NCI-H2029 (cell line): Measurements from ENCODE around the gene RNASE13.
"Not testable (repeated sequence)": the region's sequence is repeated elsewhere in the genome, so short reads cannot be mapped to it uniquely, and the experiment has no call there.

ENCODE experiments used
- DNase-seq: peaks from one replicate; lab custom pipeline; 2025; lab: John Stamatoyannopoulos, UW

The RNASE13 gene

DNA sequence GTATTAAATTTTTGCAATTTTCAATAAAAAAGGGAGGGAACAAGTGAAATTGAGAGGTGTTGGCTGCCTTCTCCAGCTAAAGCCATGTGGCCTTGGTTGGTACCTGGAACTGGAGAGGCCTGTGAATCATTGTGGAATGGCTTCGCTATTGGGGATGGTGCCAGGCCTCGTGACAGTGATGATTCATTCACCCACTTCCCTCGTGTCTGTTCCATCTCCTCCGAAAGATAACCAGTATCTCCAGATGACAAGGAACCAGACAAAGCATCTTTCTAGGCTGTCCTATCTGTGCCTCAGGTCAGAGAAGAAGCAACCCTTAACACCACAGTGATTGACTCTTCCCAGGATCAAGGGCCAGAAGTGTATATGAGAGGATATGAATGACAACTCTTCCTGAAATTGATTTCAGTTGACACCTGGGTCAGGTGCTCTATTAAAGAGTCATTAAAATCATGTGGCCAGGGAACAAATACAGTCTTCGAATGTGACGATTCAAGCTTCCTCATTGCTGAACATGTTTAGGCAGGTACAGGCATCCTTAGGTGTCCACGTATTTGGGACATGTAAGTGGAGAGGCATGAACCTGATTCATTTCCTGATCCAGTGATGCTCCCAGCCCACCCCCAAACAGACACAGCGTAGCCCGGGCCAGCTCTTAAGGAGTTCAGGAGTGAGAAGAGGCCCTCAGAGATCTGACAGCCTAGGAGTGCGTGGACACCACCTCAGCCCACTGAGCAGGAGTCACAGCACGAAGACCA lies 7.2 kb upstream of the RNASE13 start, which contains the start of gene RNASE7:
RNASE7 (plus strand) TSS at position 687 of the 758 bp plus-strand sequence. CDS start 631 bp downstream, outside the sequence.
- DNase-seq, result no peak

DNA sequence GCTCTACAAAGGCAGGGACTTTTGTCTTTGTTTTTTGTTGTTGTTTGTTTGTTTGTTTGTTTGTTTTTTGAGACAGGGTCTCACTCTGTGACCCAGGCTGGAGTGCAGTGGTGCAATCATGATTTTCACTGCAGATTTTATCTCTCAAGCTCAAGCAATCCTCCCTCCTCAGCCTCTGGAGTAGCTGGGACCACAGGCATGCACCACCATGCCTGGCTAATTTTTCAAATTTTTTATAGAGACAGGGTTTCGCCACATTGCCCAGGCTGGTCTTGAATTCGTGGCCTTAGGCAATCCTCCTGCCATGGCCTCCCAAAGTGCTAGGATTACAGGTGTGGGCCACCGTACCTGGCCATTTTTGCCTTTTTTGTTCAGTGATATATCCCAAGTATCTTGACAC lies 6.3 kb upstream of the RNASE13 start:
- DNase-seq, result not testable (repeated sequence)

DNA sequence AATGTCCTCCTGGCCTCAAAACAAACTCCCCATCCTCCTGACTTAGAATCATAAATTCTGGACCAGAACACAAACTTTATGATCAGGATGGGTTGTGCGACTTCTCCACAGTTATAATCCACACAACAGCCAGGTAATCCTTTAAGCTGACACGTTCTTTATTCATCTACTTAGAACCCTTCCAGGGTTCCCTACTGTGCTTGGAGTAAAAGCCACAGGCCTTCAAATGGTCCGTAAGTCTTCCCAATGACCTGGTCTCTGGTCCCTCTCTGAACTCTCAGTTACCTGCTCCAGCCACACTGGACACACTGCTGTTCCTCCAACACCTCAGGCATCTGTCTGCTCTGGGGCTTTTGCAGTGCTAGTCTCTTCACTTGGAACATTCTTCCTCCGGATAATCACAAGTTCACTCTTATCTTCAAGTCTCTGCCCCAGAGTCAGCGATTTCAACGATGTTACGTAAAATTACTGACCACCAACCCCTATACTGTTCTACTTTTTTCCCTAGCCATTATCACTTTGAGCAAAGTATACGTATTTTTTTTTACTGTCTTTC lies 5.8 kb upstream of the RNASE13 start:
- DNase-seq, result no peak

DNA sequence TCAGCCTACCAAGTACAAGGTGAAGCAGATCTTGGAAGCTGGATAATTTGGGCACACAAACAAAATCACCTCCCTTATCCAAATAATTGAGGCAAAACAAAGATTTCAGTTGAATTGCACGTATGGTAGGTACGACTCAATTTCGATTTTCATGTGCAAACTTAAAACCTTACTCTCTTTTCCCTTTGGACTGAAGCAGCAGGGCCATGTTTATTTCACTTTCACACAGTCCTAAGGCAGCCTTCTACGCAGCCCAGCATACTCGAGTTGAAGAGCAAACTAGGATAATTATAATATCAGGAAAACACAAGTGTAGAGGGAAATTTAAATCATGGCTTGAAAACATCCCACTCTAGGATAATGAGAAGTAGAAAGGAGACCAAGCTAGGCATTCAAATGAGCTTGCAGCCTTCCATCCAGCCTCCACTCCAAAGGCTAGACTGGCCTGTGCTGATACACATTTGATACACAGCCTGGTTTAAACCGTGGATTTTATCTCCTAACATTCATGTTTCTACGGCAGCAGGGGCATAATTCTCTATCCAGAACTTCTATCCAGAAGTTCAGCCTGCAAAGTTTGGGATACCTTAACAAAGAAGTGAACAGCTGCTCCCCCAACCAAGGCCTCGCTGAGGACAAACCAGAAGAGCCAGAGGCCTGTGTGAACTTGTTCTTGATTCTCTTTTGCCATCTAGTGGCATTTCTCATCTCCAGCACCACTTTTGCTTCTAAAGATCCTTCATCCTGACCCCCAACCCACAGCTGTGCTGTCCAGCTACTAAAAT lies 5.2 kb upstream of the RNASE13 start:
- no peak for DNase-seq

DNA sequence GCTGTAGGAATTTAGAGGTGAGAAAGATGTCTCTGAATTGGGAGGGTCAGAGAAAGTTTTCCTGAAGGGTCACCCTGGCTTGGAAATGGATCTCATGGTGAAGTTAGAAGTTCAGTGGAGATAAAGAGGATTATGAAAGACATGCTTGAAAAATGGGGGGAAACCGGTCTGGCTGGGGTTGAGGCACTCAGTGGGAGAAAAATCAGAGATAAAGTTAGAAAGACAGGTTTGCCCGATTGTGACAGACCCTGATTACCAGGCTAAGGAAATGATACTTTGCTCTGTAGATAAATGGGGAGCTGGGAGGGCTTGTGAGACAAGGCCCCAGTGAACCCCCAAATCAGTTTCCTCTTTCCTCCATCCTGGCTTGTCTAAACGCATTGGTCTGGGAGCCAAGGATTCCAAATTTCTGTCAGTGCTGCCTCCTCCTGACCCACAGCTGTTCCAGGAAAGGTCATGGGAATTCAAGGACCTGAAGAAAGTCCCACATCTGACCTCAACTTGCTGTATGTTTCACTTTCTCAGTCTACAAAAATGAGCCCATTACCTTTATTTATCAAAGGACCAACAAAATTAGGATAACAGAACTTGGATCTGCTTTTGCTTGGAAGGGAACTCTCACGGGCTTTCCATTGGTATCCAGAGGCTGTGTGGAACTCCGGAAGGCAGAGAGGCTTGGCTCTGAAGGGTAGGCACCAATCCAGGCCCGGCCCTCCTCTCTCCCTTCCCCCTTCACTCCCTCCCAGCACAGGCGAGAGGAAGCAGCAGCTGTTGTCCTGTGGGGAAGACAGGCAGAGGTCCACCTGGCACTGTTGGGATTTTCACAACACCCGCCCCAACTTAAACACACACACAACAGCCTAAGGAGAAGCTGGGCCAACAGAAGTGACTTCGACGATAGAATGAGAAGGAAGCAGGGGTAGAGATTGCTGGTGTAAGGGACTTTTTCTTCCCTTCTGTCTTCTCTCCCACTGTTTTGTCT lies 4.1 kb upstream of the RNASE13 start:
- DNase-seq, result peak; percentile 65

DNA sequence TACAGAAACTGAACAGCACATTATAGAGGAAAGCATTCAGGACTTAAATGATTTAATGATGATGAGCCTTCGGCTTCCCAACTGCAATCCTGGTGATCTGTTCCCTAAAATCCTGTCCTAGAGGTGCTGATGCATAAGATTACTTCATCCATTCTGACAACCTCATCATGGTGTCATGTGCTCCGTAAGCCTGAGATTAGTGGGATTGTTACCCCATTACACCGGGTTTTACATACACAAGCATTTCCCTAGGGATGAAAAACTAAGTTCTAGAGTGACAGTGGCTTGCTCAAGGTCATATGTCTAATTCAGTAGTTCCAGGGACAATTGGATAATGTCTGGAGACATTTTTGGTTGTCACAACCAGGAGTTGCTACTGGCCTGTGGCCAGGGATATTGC lies 2.5 kb upstream of the RNASE13 start:
- DNase-seq, result no peak

DNA sequence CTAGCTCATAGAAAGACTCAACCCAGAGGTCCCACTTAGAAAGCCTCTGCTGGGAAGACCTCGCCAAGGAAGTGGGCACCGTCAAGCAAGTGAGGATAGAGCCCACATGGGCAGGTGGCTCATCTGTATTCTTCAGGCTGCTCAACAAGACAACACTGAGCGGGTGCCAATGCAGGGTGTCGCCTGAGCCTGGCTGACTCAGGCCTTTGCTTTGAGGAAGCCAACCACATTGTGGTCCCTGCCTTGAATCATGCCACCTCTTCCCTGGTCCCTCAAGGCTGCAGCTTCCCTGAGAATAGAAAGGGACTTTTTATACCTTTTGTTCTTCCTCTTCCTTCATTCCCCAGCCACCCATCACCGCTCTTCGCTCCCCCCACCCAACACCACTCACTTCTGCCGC lies 2.1 kb upstream of the RNASE13 start:
- no peak for DNase-seq

DNA sequence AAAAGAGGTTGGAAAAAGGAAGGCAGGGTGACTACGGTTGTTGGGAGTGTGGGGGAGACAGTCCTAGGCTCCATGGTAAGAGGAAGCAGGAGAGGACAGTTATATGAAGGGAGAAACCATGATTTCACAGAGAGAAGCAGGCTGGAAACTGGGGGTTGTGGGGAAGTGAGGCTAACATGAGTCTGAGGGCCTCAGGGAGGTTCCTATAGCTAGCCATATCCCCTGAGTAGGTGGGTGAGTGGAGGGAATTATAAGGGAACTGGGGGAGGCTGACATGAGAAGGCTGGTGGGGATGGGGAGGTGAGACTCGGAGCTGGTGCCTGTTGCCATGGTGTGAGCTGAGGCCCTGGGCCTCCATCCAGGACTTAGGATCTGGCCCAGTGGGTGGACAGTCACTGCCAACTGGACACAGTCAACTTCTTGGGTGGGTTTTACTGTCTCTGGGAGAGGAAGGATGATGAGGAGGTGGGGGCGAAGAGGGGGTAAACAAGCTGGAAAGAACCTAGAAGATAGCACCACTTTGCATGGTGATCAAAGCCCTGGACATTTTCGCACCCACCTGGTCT lies 1.4 kb downstream of the RNASE13 start:
- DNase-seq, result no peak

DNA sequence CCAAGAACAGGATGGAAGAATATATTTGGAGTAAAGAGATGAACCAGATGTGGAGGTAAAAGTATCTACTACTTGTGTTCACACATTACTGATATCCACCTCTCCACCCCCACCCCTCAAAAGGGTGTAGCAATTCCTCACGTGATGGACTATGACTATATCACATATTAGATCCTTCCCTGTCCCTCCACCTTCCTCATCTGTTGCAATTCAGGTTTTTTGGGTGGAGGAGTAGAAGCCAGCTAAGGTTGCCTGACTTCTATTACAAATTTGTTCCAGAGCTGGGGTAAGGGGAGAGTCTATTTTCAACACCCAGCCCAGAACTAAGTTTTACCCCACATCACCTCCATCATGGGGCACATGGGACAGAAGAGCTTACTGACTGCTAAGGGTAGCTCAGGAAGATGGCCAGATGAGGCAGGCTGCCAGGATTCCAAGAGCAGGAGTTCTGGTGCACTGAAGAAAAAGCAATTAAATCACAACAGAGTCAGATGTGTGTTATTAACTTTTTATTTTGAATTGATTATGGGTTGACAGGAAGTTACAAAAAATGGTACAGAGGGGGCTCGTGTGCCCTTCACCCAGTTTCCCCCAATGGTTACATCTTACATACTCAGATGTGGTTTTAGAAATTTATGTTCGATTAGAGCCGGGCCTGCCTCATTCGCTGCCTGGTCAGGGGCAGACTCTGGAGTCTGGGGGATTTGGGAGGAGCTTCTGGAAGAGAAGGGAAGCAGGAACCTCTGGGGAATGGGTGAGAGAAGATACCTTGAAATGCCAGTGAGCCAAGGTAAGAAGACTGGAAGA lies 2.1 kb downstream of the RNASE13 start:
- DNase-seq, result no peak

DNA sequence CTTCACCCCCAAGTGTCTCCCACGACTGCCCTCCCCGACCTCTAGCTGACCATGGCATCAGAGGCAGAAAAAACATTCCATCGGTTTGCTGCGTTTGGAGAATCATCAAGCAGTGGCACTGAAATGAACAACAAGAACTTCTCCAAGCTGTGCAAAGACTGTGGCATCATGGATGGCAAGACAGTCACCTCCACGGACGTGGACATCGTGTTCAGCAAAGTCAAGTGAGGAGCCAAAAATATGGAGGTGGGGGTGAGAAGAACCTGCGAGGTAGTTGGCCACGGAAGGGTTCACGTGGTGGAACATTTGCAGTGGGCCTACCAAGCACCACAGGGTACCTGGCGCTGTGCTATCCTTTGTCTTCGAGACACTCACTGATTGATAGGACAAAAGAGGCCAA lies 4.1 kb downstream of the RNASE13 start:
- DNase-seq, result no peak

DNA sequence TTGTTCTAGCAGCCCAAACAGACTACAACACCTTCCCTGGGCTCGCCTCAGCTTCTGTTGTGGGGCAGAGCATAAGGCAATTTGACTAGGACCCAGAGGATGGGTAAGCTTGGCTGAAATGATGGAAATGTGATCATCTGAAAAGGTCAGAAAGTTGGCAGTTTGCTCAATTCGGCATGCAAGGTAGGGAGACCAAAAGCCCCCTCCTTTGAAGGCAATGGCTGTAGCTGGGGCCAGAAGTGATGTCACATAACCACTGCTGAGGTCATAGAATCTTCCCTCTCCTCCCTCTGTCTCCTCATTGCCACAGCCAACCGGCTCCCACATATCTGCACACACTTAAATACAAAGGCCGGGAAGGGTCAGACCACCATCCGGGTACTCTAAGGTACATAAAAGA lies 4.7 kb downstream of the RNASE13 start, which contains the start of gene TPPP2:
TPPP2 (plus strand) TSS at position 301 of the 400 bp plus-strand sequence. CDS start 365 bp downstream, outside the sequence.
- DNase-seq, result no peak

DNA sequence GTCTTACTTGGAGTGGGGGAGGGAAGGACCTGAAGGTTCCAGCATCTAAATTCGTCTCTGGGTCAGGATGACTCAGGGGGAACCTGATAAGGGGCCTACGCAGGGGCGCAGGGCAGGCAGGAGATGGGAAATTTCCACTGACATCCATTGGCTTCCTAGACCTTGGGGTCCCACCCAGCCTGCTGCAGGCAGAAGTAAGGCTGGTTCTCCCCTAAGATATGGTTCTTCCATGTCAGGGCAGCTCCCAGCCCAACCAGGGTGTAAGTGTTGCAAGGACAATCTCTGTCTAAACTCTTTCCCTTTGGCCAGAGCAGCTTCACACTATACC lies 7.7 kb downstream of the RNASE13 start:
- DNase-seq, result no peak

DNA sequence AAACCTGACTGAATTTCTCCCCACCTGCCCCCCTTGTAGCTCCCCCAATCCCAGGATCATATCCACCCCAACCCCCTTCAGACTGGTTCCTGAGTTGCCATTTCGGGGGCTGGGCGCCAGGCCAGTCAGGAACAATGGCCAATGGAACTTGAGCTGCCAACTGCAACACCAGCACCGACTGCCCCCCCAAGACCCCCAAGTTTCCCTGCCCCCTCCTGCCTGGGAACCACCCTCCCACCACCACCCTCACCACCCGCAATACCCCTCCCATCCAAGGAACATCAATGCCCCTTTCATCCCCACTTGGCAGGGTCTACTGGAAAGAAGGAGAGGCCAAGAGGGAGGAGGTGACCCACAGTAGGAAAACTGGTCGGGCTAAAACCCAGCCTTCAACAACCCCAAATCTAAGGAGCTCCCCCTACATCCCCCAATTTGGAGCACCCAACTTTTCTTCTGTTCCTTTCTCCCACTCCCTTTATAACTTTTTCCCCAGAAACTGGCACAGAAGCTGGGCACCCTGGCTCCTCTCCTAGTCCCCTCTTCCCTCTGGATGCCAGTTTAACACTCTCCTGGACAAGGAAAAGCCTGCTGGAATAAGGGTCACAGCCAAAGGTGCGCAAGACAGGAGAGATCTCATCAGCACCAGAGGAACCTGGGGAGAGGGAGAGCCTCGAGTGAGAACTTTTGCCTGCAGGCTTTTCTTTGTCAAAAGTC lies 8.2 kb downstream of the RNASE13 start:
- no peak for DNase-seq

DNA sequence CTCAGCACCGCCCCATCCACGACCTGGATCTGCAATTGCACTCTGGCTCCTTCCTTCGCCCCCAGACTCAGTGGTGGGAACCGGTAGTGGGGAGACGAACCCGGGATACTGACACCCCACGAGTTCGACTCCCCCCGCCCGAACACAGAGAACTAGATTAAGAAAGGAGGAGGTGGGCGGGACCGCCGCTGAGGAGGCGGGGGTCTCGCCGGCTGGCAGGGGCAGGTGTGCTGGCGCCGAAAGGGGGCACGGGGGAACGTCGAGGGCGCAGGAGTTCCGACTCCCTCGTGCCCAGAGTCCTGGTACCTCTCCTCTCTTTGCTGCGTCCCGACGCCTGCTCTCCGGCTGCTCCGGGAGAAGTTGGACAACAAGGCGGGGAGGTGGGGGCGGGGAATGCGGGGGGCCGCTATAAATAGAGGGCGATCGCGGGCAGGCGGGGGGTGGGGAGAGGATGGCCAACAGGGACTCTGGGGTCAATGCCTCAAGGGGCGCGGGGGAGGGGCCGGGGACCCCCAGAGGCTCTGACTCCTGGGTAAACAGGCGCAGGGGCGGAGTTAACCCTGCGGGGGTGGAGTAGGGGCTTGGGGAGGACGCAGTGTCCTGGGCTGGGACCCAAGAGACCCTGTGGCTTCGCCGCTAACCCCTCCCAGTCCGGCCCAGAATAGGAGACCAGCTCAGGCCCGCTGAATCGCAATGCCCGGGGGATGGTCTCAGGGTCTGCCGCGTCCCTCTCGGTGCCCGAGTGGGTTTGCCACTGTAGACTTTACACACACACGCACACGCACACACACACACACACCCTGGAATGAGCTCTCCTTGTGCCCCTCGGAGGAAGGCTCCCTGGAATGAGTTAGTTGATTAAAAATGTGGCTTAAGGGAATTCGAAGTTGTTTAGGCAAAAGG lies 9.0 kb downstream of the RNASE13 start:
- no peak for DNase-seq

DNA sequence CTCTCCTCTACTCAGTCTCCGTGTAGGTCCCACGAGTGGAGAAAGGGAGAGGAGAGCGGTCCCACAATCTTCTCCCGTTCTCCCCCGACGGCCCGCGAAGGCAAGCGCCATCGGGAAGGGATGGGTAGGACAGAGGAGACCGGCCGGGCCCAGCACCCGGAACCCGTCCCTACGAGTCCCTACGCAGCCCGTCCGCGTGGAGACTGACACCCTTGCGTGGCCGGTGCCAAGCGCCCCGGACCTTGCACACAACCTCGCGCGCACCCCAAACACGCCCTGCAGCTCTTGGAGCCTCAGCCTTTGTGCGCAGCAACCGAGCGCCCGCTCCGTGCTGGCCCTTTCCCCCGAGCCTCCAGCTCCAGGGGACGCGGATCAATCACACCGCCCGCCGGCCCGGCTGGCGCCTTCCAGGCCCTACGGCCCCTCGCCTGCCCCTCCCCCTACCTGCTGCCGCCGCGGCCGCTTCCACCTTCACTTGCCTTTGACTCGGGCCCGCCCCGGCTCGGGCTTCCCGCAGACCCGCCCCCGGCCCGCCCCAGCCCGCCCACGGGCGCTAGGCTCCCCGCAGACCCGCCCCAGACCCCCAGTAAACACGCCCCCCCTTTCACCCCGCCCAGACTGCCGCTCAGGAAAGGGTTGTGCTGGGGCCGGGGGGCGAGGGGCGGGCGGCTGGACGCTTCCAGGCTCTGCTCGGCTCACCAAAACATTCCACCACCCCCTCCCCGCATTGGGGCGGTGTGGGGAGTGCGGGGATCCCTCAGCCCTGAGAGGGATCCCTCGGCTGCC lies 9.8 kb downstream of the RNASE13 start, which contains the start of gene NDRG2:
NDRG2 (minus strand) TSS at position 477 of the 786 bp plus-strand sequence. CDS start 1,746 bp downstream, outside the sequence.
- DNase-seq, result peak; percentile 42

DNA sequence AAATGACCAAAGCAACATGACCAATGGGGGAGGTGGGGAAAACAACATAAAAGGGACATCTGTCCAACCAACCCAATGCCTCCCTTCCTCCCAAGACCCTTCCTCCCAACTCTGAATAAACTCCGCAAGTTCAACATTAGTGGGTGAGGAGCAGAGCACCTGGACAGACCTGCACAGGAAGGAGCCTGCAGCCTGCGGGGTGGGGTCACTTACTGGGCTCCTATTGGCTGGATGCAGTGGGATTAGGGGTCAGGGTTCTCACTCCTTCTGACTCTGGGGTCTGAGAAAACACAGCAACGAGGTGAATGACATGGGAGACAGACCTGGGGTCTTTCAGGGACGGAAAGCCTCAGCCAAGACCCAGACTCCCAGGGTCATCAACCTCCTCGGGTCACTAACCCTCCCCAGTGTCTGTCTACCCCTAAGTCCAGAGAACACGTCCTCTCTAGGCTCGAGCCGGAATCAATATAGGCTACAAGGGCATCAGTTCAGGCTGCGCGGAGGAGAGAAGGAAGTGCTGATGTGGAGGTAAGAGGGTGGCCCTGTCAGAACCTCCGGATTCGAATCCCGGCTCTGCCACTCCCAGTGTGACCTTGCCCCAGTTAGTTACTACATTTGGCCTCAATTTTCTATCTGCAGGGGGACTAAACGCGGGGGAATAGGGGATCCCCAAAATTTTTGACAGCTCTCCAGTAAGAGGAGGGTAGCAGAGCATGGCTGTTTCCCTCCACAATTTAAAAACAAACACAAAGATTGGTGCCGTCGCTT lies 10.6 kb downstream of the RNASE13 start:
- DNase-seq, result no peak

DNA sequence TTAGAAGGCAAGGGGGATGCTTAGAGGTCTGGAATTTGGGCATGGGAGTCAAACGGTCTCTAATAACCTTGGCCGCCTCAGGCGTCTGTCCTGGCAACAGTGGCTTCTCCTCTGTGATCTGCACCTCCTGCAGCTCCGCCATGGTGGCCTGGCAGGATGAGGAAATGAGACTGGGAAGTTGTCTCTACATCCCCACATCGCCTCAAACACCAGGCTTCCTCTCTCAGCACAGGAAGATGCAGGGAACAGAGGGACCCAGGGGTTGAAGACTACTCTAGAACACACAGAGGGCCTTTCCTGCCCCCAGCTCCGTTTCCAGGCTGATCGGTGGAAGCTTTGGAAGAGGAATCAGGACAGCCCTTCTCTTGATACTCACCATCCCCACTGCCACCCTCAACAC lies 11.4 kb downstream of the RNASE13 start:
- no peak for DNase-seq
